Tibial nerve (tissue), 4 donors: Measurements from ENCODE around the gene ARGLU1. TPM values are rescaled to one million over a fixed set of nuclear protein-coding genes. Genes with fewer than 3 reads are reported as not detected.
A peak's percentile ranks its signal among the peaks of the same experiment; 100 is the strongest.

Experiments used
- DNase-seq, 2 donors: peaks; one replicate each; pipeline ENCODE4 v3.0.0-alpha.2; 2019; ENCODE audit warnings: low spot score in 2 of 2
- H3K27ac ChIP-seq, 4 donors: fragments of 200-600 bp; sonication (generic) in 3 of 4; one replicate each; pipeline ENCODE4 v1.5.1; 2017 to 2019; ENCODE audit warnings: mild to moderate bottlenecking in 1 of 4
- H3K27me3 ChIP-seq, 2 donors: fragments of 200-600 bp; sonication (generic) in 1 of 2; one replicate each; pipeline versions ENCODE4 v1.5.1 to v1.6.0; 2017 to 2019
- H3K36me3 ChIP-seq, 3 donors: fragments of 200-600 bp; sonication (generic); one replicate each; pipeline ENCODE4 v1.5.1; 2018 to 2019
- H3K4me1 ChIP-seq, 4 donors: fragments of 200-600 bp; sonication (generic) in 3 of 4; one replicate each; pipeline ENCODE4 v1.5.1; 2017 to 2019
- H3K4me3 ChIP-seq, 4 donors: fragments of 200-600 bp; sonication (generic) in 3 of 4; one replicate each; pipeline ENCODE4 v1.5.1; 2017 to 2019; ENCODE audit warnings: mild to moderate bottlenecking in 1 of 4, moderate library complexity in 1 of 4
- H3K9me3 ChIP-seq, 4 donors: fragments of 200-600 bp; sonication (generic) in 3 of 4; one replicate each; pipeline ENCODE4 v1.5.1; 2017 to 2019
- EP300 ChIP-seq, 2 donors: sonication (generic); formaldehyde crosslinking; IDR thresholded peaks; one replicate each; pipeline ENCODE4 v1.6.1; 2017; ENCODE audit warnings: antibody characterized with exemption in 2 of 2, mild to moderate bottlenecking in 1 of 2
- POLR2A ChIP-seq, 2 donors: fragments of 450-650 bp; IDR thresholded peaks; one replicate each; pipeline ENCODE4 v1.6.1; 2017; ENCODE audit warnings: antibody characterized with exemption in 2 of 2, mild to moderate bottlenecking in 2 of 2, moderate library complexity in 2 of 2
- WGBS, 2 donors: methylation state at CpG; one replicate each; pipeline ENCODE4 v1.1.5; 2018; 5-methylcytosine and 5-hydroxymethylcytosine counted together
- total RNA-seq, 4 donors: library from RNA; depleted of rRNA; stranded (reverse); fragments of >200 nt; gene quantifications; one replicate each; pipeline ENCODE4 v1.1.0, GENCODE V29; 2016
- TF ChIP-seq, protein P1 (sequence below), 5 experiments: fragments of 200-600 bp in 3 of 5; fragments of 450-650 bp in 2 of 5; sonication (generic) in 3 of 5; IDR thresholded peaks; one replicate each; pipeline ENCODE4 v1.5.1; 2016 to 2019; ENCODE audit warnings: antibody characterized with exemption in 5 of 5, mild to moderate bottlenecking in 3 of 5, moderate library complexity in 2 of 5

Gene ARGLU1, protein sequence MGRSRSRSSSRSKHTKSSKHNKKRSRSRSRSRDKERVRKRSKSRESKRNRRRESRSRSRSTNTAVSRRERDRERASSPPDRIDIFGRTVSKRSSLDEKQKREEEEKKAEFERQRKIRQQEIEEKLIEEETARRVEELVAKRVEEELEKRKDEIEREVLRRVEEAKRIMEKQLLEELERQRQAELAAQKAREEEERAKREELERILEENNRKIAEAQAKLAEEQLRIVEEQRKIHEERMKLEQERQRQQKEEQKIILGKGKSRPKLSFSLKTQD
- total RNA-seq = 100 to 1,000 TPM; 115 to 148 (median 138) TPM

DNA sequence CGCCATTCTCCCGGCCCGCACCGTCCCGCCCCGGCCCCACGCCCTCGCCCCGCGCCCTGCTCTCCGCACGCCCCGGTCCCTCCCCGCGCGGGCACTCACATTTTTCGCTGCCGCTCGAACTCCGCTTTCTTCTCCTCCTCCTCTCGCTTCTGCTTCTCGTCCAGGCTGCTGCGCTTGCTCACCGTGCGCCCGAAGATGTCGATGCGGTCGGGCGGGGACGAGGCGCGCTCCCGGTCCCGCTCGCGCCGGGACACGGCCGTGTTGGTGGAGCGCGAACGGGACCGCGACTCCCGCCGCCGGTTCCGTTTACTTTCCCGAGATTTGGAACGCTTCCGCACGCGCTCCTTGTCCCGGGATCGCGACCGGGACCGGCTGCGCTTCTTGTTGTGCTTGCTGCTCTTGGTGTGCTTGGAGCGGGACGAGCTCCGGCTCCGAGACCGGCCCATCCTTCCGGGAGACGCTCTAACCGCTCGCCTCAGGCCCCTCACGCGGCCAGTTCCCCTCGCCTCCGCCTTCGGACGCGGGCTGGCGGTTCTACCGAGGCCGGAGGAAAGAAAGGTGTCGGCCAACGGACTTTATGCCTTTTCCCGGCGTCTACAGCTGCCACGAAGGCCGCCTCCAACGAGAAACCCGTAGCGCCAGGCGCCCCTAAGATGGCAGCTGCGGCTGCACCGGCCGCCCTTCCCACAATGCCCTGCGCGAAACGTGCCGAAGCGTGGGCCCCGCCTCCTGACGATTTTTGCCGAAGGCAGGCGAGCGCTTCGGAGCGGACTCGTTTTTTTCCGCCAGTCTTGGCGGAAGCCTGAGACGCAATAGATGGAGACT, at the start of gene ARGLU1:
TSS of gene ARGLU1 (minus strand) at position 664 of the 825 bp plus-strand sequence. CDS start at position 446, 218 bp downstream.
- peaks cover 0 to 47% (median 32%) of the 10 kb centered on the region in 4 donors for H3K4me1 ChIP-seq
- 0 to 2% methylated on average over 96 to 108 of the region's 108 CpGs for WGBS, 2 donors
- TF ChIP-seq EP300 (IDR thresholded peaks at IDR 0.05) (peak; percentile 76 to 100), POLR2A (IDR thresholded peaks at IDR 0.05) (peak; percentile 98 to 99)
- TF ChIP-seq, protein P1, sequence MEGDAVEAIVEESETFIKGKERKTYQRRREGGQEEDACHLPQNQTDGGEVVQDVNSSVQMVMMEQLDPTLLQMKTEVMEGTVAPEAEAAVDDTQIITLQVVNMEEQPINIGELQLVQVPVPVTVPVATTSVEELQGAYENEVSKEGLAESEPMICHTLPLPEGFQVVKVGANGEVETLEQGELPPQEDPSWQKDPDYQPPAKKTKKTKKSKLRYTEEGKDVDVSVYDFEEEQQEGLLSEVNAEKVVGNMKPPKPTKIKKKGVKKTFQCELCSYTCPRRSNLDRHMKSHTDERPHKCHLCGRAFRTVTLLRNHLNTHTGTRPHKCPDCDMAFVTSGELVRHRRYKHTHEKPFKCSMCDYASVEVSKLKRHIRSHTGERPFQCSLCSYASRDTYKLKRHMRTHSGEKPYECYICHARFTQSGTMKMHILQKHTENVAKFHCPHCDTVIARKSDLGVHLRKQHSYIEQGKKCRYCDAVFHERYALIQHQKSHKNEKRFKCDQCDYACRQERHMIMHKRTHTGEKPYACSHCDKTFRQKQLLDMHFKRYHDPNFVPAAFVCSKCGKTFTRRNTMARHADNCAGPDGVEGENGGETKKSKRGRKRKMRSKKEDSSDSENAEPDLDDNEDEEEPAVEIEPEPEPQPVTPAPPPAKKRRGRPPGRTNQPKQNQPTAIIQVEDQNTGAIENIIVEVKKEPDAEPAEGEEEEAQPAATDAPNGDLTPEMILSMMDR (IDR thresholded peaks at IDR 0.05) = no peak
- H3K36me3 ChIP-seq = no peaks in the 10 kb centered on the region
- no peaks in the 10 kb centered on the region for H3K9me3 ChIP-seq
- peak within 1 kb of the TSS; percentile 88 to 99 (median 98) for H3K27ac ChIP-seq
- peak; percentile 88 to 91 for DNase-seq
- peak within 1 kb of the TSS; percentile 93 to 100 (median 96) for H3K4me3 ChIP-seq
- H3K27me3 ChIP-seq = no peaks in the 10 kb centered on the region

DNA sequence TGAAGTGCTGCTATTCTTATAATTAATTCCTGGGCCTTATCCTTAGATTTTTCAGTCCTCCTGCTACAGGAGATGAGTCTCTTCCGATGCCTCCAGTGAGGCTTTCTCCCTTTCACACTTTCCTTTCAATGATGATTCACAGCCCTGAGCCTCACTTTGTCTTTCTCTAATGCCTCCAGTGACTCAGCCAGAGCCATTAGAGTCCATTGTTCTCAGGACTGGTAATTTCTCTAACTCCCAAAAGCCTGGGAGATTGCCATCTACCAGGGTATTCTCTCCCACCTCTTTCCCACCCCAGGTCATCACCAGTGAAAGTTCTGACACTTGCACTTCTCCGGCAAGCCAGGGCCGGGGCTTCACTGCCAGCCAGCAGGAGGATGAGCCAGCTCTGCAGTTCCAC, 49.6 kb upstream of the ARGLU1 start:
- Histone ChIP-seq H3K36me3 (no peaks in the 10 kb centered on the region), H3K4me1 (peaks cover 0 to 8% (median 0%) of the 10 kb centered on the region in 4 donors), H3K27ac (no peak overlapping the region), H3K4me3 (no peak overlapping the region), H3K9me3 (no peaks in the 10 kb centered on the region), H3K27me3 (no peaks in the 10 kb centered on the region)
- DNase-seq = no peak
- WGBS, 2 donors = 73 to 76% methylated on average over 3 of the region's 3 CpGs
- TF ChIP-seq EP300 (IDR thresholded peaks at IDR 0.05) (no peak), POLR2A (IDR thresholded peaks at IDR 0.05) (no peak)
- TF ChIP-seq, protein P1 (IDR thresholded peaks at IDR 0.05) = no peak

DNA sequence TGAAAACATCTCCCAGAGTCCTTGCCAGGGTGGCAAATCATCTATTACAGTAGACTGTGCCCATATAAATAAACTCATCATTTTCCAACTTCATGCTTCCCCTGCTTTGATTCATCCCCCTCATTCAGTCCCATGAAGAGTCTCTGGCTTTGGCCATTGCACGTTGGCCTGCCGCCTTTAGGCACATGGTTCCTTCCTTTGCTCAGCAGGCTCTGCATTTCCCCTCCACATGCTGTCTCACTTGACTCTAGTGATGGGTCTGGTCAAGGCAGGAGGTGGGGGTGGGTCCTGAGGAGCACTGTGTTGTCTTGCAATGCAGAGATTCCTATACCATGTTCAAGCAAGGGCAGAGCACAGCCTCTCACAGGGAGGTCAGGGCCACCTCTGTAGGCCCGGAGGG, 48.8 kb upstream of the ARGLU1 start:
- H3K27me3 ChIP-seq = no peaks in the 10 kb centered on the region
- 92 to 93% methylated on average over 3 of the region's 3 CpGs for WGBS, 2 donors
- DNase-seq = no peak
- no peak overlapping the region for H3K27ac ChIP-seq
- no peak overlapping the region for H3K4me3 ChIP-seq
- peaks cover 0 to 8% (median 0%) of the 10 kb centered on the region in 4 donors for H3K4me1 ChIP-seq
- no peaks in the 10 kb centered on the region for H3K36me3 ChIP-seq
- TF ChIP-seq, protein P1 (IDR thresholded peaks at IDR 0.05) = no peak
- TF ChIP-seq EP300 (IDR thresholded peaks at IDR 0.05) (no peak), POLR2A (IDR thresholded peaks at IDR 0.05) (no peak)
- no peaks in the 10 kb centered on the region for H3K9me3 ChIP-seq

DNA sequence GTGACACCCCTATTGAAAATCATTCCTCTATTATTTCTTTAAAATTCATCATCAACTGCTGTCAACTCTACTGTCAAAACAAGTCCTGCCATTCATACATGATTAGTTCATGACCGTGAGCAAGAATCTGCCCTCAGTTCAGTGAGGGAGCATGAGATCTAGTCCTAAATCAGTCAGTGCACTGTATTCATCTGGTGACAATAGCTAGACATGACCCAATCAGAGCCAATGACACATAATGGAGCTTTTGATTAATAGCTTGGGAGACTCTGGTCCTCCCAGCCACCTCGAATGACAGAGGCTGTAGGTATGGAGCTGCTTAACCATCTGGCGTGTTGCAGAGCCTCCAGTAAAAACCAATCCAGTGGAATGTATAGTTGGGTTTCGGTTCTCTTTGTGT, 46.9 kb upstream of the ARGLU1 start:
- Histone ChIP-seq H3K9me3 (no peaks in the 10 kb centered on the region), H3K27me3 (no peaks in the 10 kb centered on the region), H3K27ac (no peak overlapping the region), H3K36me3 (no peaks in the 10 kb centered on the region), H3K4me1 (peaks cover 0 to 3% (median 0%) of the 10 kb centered on the region in 4 donors), H3K4me3 (no peak overlapping the region)
- WGBS, 2 donors = 73 to 87% methylated on average over 4 of the region's 4 CpGs
- DNase-seq = no peak
- TF ChIP-seq, protein P1 (IDR thresholded peaks at IDR 0.05) = no peak
- TF ChIP-seq EP300 (IDR thresholded peaks at IDR 0.05) (no peak), POLR2A (IDR thresholded peaks at IDR 0.05) (no peak)

DNA sequence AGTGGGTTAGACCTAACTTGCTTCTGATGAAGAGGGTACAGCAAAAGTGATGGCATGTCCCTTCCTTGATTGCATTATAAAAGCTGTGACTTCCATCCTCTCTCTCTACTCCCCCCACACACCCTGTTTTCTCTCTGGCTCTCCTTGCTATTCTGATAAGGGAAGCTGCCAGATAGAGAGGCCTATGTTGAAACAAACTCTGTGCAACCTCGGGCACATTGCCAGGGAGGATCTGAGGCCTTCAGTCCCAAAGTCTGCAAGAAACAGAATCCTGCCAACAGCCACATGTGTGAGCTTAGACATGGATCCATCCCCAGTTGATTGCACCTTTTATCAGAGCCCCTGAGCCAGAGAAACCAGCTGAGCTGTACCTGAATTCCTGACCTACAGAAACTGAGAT, 44.8 kb upstream of the ARGLU1 start:
- Histone ChIP-seq H3K9me3 (no peaks in the 10 kb centered on the region), H3K27ac (no peak overlapping the region), H3K36me3 (no peaks in the 10 kb centered on the region), H3K4me1 (no peaks in the 10 kb centered on the region), H3K27me3 (no peaks in the 10 kb centered on the region), H3K4me3 (no peak overlapping the region)
- WGBS, 2 donors = 5 to 33% methylated on average over 1 of the region's 1 CpG
- TF ChIP-seq EP300 (IDR thresholded peaks at IDR 0.05) = peak in 1 of 2 donors; percentile 61
- TF ChIP-seq, protein P1 (IDR thresholded peaks at IDR 0.05) = no peak
- DNase-seq = peak; percentile 82 to 90
